GM15510 (cell line): Measurements from ENCODE around the gene C11orf21.

Experiments
- POLR2A ChIP-seq: IDR thresholded peaks from 3 replicates; pipeline ENCODE4 v1.6.1; 2011; ENCODE audit warnings: borderline replicate concordance; ENCODE audit not compliant: insufficient read length; ENCODE audit errors: extremely low read depth

C11orf21 gene

GRCh38 chr11:2265854-2266585, 35.7 kb downstream of the C11orf21 start:
- no peak for TF ChIP-seq POLR2A

DNA sequence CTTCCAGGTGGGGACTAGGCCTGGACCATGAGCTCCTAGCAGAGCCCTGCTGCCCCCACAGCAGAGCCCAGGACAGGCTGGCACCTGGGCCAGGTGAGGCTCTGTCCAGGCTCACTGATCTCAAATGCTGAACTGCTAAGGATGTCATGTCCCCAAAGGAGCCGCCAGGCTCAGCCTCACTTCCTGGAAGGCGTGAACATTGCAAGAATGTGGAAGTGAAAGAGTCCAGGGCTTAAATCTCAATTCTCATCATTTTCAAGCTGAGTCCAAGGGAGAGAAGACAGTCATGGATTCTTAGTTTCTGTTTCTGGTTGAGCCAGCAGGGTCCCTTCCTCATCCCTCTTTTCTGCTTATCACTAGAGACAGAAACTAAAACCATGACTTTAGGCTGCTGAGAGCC, 36.3 kb downstream of the C11orf21 start:
- TF ChIP-seq POLR2A = no peak

- TF ChIP-seq POLR2A = no peak
Measured at GRCh38 chr11:2264366-2265053, 37.2 kb downstream of the C11orf21 start.

DNA sequence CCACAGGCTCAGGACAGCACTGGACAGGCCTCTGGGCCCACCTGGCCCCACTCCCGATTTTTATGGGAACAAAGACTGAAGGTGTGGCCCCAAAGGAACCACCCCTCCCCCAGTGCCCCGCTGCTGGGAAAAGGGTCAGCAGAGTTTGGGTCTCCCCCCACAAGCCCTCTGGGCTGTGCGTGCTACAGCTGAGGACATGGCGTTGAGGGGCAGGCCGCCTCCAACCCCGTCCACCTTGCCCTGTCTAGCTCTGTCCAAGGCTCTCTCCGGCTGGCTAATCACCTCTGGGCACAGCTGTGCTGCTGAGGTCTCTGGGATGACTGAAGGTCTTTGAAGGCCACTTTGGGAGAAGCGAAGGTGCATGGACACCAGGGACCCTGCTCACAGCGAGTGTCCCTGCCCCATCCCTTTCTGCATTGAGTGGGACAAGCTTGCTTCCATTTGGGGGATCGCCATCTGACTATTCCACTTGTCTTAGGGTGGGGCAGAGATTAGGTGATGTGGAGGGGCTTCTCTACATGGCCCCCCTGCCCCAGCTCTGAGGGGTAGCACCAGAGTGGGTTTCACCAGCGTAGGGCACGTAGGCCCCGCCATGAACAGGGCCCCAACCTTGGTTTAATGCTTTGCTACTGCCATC, 37.9 kb downstream of the C11orf21 start:
- no peak for TF ChIP-seq POLR2A

DNA sequence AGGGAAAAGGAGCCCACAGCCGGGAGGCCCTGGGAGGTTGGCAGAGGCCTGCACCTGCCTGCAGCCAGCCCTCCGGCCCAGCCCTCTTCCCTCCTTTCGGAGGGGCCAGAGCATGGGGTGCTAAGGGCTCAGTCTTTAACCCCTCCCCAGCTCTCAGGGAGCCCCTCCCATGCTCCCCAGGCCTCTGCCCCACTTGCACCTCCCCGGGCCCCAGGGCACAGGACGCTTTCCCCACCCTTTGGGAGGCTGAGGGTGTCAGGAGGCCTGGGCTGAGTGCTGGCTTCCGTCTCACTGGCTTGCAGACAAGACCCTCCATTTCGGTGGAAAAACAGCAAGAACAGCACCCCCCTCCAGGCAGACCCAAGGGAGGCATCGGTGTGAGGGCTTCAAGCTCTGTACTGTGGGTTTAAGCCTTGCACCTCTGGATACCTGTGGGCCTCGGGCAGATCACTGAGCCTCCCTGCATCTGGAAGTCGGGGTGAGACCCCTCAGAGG, 38.6 kb downstream of the C11orf21 start:
- no peak for TF ChIP-seq POLR2A

GRCh38 chr11:2262301-2263070, 39.2 kb downstream of the C11orf21 start:
- no peak for TF ChIP-seq POLR2A

DNA sequence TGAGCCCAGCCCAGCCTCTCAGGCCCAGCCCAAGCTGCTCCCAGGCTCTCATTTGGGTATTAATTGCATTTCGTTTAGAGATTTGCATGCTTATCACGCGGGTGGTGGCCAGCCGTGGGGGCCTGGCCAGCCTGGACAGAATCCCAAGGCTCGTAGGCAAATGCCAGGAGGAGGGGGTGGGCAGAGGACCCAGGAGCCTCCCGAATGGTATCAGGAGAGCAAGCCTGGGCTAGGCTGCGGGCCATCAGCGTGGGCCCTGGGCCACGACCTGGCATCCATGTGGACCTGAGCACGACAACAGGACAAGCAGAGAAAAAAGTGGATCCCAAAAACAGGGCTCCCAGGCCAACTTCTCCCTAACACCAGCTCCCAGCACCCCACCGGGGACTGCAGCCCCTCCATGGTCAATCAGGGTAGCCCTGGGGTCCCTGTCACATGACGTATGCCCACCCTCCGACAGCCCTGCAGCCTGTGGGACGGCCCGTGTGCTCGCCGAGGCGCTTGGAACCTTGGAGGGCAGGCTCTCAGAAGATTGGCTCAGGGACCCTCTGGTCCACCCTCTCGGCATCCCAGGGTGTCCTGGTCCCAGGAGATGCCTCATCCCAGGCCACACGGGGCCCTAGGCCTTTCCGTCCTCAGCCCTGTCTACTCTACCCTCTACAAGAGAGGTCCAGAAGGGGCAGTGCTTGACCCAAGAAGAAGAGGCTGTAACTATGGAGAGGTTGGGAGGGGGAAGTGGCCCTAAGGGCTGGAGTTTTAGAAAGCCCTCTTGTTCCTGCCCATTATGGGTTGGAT, 40.1 kb downstream of the C11orf21 start:
- no peak for TF ChIP-seq POLR2A

DNA sequence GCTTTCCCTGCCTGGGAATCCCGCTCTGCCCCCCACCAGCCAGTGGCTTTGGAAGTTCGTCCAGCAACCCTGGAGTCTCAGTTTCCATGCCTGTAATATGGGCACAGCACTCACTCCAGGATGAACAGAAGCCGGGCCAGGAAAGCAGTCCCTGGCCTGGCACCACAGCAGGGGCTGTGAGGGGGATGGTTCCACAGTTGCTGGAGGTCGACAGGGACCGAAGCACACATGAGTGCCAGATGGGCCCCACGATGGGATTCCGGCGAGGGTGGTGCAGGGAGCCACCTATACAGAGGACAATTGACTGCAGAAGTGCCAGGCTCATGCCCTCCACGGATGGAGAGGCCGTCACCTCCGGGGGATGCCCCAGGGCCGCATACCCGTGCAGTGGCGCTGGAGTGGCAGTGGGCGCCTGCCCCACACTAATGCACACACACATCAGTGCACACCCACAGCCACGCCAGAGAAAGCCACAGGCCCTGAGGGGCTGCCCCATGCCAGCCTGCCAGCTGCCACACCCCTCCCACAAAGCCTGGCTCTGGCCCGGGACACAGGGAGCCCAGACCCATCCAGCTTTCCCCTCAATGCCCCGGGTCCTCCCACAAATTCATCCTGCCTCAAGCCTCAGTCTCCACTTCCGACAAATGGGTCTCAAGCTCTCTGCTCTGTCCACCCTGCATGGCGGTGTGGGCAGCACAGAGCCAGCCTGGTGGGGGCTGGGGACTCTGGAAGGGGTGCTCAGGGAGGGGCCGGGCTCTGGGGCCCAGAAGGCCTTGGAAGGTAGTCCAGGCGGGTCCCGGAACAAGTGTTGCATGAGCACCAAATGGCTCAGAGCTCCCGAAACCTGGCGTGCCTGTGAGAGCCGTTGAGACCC, 41.0 kb downstream of the C11orf21 start:
- TF ChIP-seq POLR2A = no peak

DNA sequence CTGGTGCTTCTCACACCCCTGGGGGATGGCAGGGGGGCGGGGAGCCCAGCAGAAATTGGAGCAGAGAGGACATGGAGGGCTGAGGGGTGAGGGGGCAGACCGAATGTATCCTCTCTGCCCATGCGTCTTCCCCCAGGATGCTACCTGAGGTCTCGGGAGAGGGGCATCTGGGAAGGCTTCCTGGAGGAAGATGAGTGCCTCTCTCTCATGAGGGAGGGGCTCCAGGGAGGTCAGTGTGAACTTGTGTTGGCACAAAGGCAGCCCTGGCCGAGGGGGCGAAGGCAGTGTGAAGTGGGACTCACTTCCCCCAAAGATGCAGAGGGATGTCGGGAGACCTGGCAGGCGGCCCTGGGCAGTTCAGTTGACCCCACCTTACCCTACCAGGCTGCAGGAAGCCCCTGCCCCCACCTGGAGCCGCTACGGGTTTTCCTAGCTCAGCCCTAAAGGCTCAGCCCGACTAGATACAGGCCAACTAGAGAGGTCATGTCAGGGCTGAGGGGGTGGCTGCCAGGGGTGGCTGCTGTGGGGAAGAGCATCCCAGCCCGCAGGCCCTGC, 41.7 kb downstream of the C11orf21 start:
- no peak for TF ChIP-seq POLR2A

DNA sequence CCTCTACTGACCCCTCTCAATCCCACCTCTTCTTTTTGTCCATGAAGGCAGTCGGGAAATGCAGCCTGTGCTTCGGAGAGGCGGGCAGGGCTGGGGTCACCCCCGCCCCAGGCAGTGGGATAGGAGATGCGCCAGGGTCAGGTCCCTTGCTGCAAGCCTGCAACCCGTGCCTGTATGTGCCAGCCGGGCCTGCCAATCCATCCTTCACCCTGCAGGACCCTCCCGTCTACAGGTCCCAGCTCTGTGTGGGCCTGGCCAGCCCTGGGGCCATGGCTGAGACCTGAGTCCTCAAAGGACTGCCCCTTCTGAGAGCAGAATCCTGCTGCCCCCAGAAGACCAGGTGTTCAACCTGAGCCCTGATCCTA, 42.3 kb downstream of the C11orf21 start:
- no peak for TF ChIP-seq POLR2A

- TF ChIP-seq POLR2A = no peak
Measured at GRCh38 chr11:2258501-2259465, 42.9 kb downstream of the C11orf21 start.
